ENCODE results near the gene CUBN. TPM values are rescaled to one million over a fixed set of nuclear protein-coding genes. Genes with fewer than 3 reads are reported as not detected.

Gene CUBN
- polyA plus RNA-seq, 2 of the 4 experiments (the other 2 are of a cell fraction): 0.08 to 0.28 TPM

DNA sequence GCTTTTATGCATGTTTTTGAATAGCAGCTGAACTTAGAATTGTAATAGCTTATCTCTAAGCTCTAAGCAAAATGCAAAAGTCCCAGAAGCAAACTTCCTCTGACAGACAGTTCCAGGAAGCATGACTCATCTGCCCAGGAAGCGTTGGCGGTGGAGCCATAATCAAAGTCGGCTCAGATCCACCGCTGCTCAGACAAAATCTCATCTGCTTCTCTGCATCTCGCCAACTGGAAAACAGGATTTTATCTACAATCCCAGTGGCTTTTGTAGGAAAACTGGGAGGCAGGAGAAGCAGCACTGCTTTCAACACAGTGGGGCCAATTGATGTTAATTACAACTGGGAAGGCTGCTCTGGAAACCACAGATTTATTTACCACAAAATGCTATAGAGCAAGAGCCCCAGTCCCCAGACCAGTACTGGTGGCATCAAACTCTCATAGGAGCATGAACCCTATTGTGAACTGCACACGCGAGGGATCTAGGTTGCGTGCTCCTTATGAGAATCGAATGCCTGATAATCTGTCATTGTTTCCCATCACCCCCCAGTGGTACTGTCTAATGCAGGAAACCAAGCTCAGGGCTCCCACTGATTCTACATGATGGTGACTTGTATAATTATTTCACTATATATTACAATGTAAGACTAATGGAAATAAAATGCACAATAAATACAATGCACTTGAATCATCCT is 99.9 kb downstream of the CUBN start:
- H3K27ac ChIP-seq: peak overlapping the region; percentile 36 to 76; a peak in 5 of 6 replicates
- peak overlapping the region; percentile 65 for H3K4me2 ChIP-seq
- TF ChIP-seq, protein P1, sequence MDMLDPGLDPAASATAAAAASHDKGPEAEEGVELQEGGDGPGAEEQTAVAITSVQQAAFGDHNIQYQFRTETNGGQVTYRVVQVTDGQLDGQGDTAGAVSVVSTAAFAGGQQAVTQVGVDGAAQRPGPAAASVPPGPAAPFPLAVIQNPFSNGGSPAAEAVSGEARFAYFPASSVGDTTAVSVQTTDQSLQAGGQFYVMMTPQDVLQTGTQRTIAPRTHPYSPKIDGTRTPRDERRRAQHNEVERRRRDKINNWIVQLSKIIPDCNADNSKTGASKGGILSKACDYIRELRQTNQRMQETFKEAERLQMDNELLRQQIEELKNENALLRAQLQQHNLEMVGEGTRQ (IDR thresholded peaks at IDR 0.05): no peak
- TF ChIP-seq RFX5 (IDR thresholded peaks at IDR 0.05) (no peak), KDM5A (IDR thresholded peaks at IDR 0.05) (no peak), SREBF2 (IDR thresholded peaks at IDR 0.05) (no peak), MYC (IDR thresholded peaks at IDR 0.05; ENCODE audit: borderline replicate concordance, low read length) (no peak), NPAS2 (CRISPR knock-in tag; IDR thresholded peaks at IDR 0.05; ENCODE audit: borderline replicate concordance) (no peak), E2F6 (IDR thresholded peaks at IDR 0.05; ENCODE audit: borderline replicate concordance, low read depth) (no peak), SMC3 (IDR thresholded peaks at IDR 0.05) (no peak), CHD4 (IDR thresholded peaks at IDR 0.05; ENCODE audit: borderline replicate concordance) (no peak), JUNB (IDR thresholded peaks at IDR 0.05) (0 out of 2 replicates have a peak, but pooled peaks have one; percentile 22), ELK1 (IDR thresholded peaks at IDR 0.05; ENCODE audit: low read depth, low read length) (no peak), FOXS1 (CRISPR knock-in tag; IDR thresholded peaks at IDR 0.05) (no peak), PBX3 (IDR thresholded peaks at IDR 0.05) (no peak), FOSL2 (IDR thresholded peaks at IDR 0.05) (peak; percentile 50; the same call in 1 of the 2 replicates), FOSL2 (CRISPR knock-in tag; IDR thresholded peaks at IDR 0.05) (peak; percentile 81)
- TF ChIP-seq, protein P2, sequence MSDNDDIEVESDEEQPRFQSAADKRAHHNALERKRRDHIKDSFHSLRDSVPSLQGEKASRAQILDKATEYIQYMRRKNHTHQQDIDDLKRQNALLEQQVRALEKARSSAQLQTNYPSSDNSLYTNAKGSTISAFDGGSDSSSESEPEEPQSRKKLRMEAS (IDR thresholded peaks at IDR 0.05): no peak
- CTCF ChIA-PET: no interaction called here
- POLR2A ChIA-PET: no interaction called here
- DNase-seq (ENCODE audit: low read depth in 1 of 2, low spot score in 1 of 2): peak; percentile 13 to 41
- ATAC-seq: peak; percentile 62 to 71; a peak in 3 of 6 replicates
- no peaks in the 10 kb centered on the region for H3K9me3 ChIP-seq
- H3K4me3 ChIP-seq: no peak overlapping the region
- FAIRE-seq: no peak
- 45% methylated on average over 9 of the region's 9 CpGs for WGBS (ENCODE audit: missing lambda C conversion rate)
- peaks cover 9% of the 10 kb centered on the region; the same call in 2 of the 3 replicates for H3K4me1 ChIP-seq

DNA sequence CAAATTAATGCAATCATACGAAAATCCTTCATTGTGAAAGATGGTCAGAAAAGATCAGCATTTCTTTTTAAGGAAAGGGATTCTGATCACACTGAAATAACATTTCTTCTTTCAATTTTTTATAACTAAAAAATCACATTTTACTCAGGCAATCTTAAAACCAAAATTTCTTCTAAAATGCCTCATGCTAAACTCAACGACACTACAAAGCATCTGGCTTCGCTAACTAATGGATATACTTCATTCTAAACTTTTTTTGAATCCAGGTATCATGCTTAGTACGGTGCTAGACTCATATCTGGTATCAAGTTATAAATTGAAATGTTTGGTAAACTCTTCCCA is 100.4 kb downstream of the CUBN start:
- ATAC-seq: no peak
- TF ChIP-seq FOSB (CRISPR knock-in tag; IDR thresholded peaks at IDR 0.05): no peak
- no peak for TF ChIP-seq POLR2A (IDR thresholded peaks at IDR 0.05; ENCODE audit: low read length)
- no peak for TF ChIP-seq CTCF (IDR thresholded peaks at IDR 0.05)
- TF ChIP-seq POLR2AphosphoS2 (conservative IDR thresholded peaks at IDR 0.05; ENCODE audit: low read length): no peak
- no peak overlapping the region for H3K4me3 ChIP-seq
- no peaks in the 10 kb centered on the region for H3K9me3 ChIP-seq
- WGBS (ENCODE audit: missing lambda C conversion rate): 74% methylated on average over 4 of the region's 4 CpGs
- peak overlapping the region; percentile 65 for H3K4me2 ChIP-seq
- H3K27ac ChIP-seq: peak overlapping the region in 1 of 2 experiments; percentile 76; a peak in 2 of 6 replicates
- FAIRE-seq: no peak
- ChIA-PET POLR2A (no interaction called here), CTCF (no interaction called here)
- H3K4me1 ChIP-seq: peaks cover 9% of the 10 kb centered on the region; the same call in 2 of the 3 replicates
- no peak for DNase-seq (ENCODE audit: low read depth in 1 of 2, low spot score in 1 of 2)
